A549 (cell line): ENCODE results near the gene MRPL34. TPM values are rescaled to one million over a fixed set of nuclear protein-coding genes. Genes with fewer than 3 reads are reported as not detected.

ENCODE experiments used
- ATAC-seq, 2 experiments: fragments of 200-7000 bp in 1 of 2; fragments of >200 bp in 1 of 2; cut with Nextera tagmentation in 1 of 2; cut with Tn5 transposase in 1 of 2; 3 replicates each; pipeline versions ENCODE4 v1.8.0 to v1.9.1; 2018 to 2020; ENCODE audit warnings: mild to moderate bottlenecking in 1 of 2, moderate library complexity in 1 of 2
- CTCF ChIA-PET: fragments of 300-600 bp; sonication (Branson Sonifier 250); formaldehyde crosslinking; extraction: SDS; loops from one replicate; lab custom pipeline; 2021; ENCODE audit warnings: antibody characterized with exemption, inconsistent platforms; lab: Yijun Ruan, JAX
- POLR2A ChIA-PET: fragments of 350-600 bp; formaldehyde crosslinking; extraction: SDS; loops from one replicate; lab custom pipeline; 2021; ENCODE audit warnings: antibody characterized with exemption, inconsistent platforms; lab: Yijun Ruan, JAX
- DNase-seq, 2 experiments: peaks; one replicate each; pipeline versions ENCODE4 v3.0.0 to v3.0.0-alpha.2; 2011 to 2016; ENCODE audit warnings: low read depth in 1 of 2, low spot score in 1 of 2
- FAIRE-seq: peaks from 2 replicates; lab custom pipeline; 2011; peaks lifted over from hg19 to GRCh38; lab: Jason Lieb, UNC
- H3K27ac ChIP-seq, 2 experiments: fragments of >200 bp; sonication (Bioruptor Twin); formaldehyde crosslinking; 3 replicates each; pipeline ENCODE4 v1.5.1; 2016 to 2017
- H3K4me1 ChIP-seq: fragments of >200 bp; sonication (Bioruptor Twin); formaldehyde crosslinking; 3 replicates; pipeline ENCODE4 v1.6.1; 2016
- H3K4me2 ChIP-seq: fragments of >200 bp; sonication (Bioruptor Twin); formaldehyde crosslinking; 3 replicates; pipeline ENCODE4 v1.6.1; 2016
- H3K4me3 ChIP-seq: fragments of >200 bp; sonication (Bioruptor Twin); formaldehyde crosslinking; 3 replicates; pipeline ENCODE4 v1.5.1; 2016
- H3K9me3 ChIP-seq: fragments of >200 bp; sonication (Bioruptor Twin); formaldehyde crosslinking; 3 replicates; pipeline ENCODE4 v1.6.1; 2016
- CBX2 ChIP-seq: fragments of 200-600 bp; sonication (generic); IDR thresholded peaks from 2 replicates; pipeline ENCODE4 v1.6.1; 2016; ENCODE audit warnings: low read depth, mild to moderate bottlenecking, borderline replicate concordance
- CEBPB ChIP-seq, 2 experiments: fragments of >200 bp in 1 of 2; sonication (Bioruptor Twin) in 1 of 2; formaldehyde crosslinking in 1 of 2; IDR thresholded peaks; 2 replicates each; pipeline ENCODE4 v1.6.1; 2012 to 2016
- CHD2 ChIP-seq: fragments of 150-350 bp; IDR thresholded peaks from 2 replicates; pipeline ENCODE4 v1.6.1; 2014; ENCODE audit warnings: low read length; ENCODE audit not compliant: partially characterized antibody
- EHF ChIP-seq: fragments of 250-450 bp; sonication (Bioruptor Pico); IDR thresholded peaks from 2 replicates; pipeline ENCODE4 v1.5.0; 2020; ENCODE audit warnings: mild to moderate bottlenecking
- EP300 ChIP-seq, 2 experiments: fragments of >200 bp; sonication (Bioruptor Twin); formaldehyde crosslinking; IDR thresholded peaks; 2 replicates in 1 of 2; 3 replicates in 1 of 2; pipeline ENCODE4 v1.6.1; 2016 to 2017
- FOSL2 ChIP-seq, 2 experiments: fragments of 450-650 bp in 1 of 2; fragments of >200 bp in 1 of 2; sonication (Bioruptor Twin) in 1 of 2; formaldehyde crosslinking; IDR thresholded peaks; 2 replicates each; pipeline versions ENCODE4 v1.5.0 to v1.6.1; 2016 to 2020; ENCODE audit warnings: mild to moderate bottlenecking in 1 of 2, moderate library complexity in 1 of 2
- HDAC2 ChIP-seq: fragments of 200-600 bp; sonication (generic); IDR thresholded peaks from 2 replicates; pipeline ENCODE4 v1.6.1; 2016
- HEYL ChIP-seq: fragments of 250-450 bp; sonication (Bioruptor Pico); IDR thresholded peaks from 2 replicates; pipeline ENCODE4 v1.8.0; 2021; ENCODE audit warnings: mild to moderate bottlenecking, moderate library complexity
- HOXA7 ChIP-seq: fragments of 250-450 bp; sonication (Bioruptor Pico); IDR thresholded peaks from 2 replicates; pipeline ENCODE4 v1.5.0; 2020; ENCODE audit warnings: mild to moderate bottlenecking, moderate library complexity
- HOXB13 ChIP-seq: fragments of 250-450 bp; sonication (Bioruptor Pico); IDR thresholded peaks from 2 replicates; pipeline ENCODE4 v1.5.0; 2020; ENCODE audit warnings: low read depth, mild to moderate bottlenecking, moderate library complexity
- HOXB5 ChIP-seq: fragments of 250-450 bp; sonication (Bioruptor Pico); IDR thresholded peaks from 2 replicates; pipeline ENCODE4 v1.5.0; 2020; ENCODE audit warnings: mild to moderate bottlenecking, moderate library complexity
- JUNB ChIP-seq: fragments of >200 bp; sonication (Bioruptor Twin); formaldehyde crosslinking; IDR thresholded peaks from 2 replicates; pipeline ENCODE4 v1.6.1; 2016
- MYC ChIP-seq: IDR thresholded peaks from 2 replicates; pipeline ENCODE4 v1.6.1; 2012; ENCODE audit warnings: mild to moderate bottlenecking, inconsistent platforms, low read length, improper control_type of control experiment, borderline replicate concordance
- NPAS2 ChIP-seq: fragments of 250-450 bp; sonication (Bioruptor Pico); IDR thresholded peaks from 2 replicates; pipeline ENCODE4 v1.8.0; 2022; ENCODE audit warnings: mild to moderate bottlenecking, moderate library complexity, borderline replicate concordance
- RAD21 ChIP-seq, 2 experiments: fragments of >200 bp in 1 of 2; sonication (Bioruptor Twin) in 1 of 2; formaldehyde crosslinking in 1 of 2; IDR thresholded peaks in 1 of 2; conservative IDR thresholded peaks in 1 of 2; 2 replicates in 1 of 2; 3 replicates in 1 of 2; pipeline ENCODE4 v1.6.1; 2012 to 2018; ENCODE audit warnings: inconsistent platforms in 1 of 2
- RARB ChIP-seq: fragments of 250-450 bp; sonication (Bioruptor Pico); IDR thresholded peaks from 2 replicates; pipeline ENCODE4 v1.8.0; 2021; ENCODE audit warnings: mild to moderate bottlenecking, moderate library complexity
- RCOR1 ChIP-seq: fragments of 150-350 bp; IDR thresholded peaks from 2 replicates; pipeline ENCODE4 v1.6.1; 2014; ENCODE audit warnings: antibody characterized with exemption, low read length, low read depth
- SREBF2 ChIP-seq: fragments of 450-650 bp; IDR thresholded peaks from 2 replicates; pipeline ENCODE4 v1.6.1; 2014; ENCODE audit warnings: mild to moderate bottlenecking, moderate library complexity
- TFCP2L1 ChIP-seq: fragments of 250-450 bp; sonication (Bioruptor Pico); IDR thresholded peaks from 2 replicates; pipeline ENCODE4 v1.5.0; 2021; ENCODE audit warnings: mild to moderate bottlenecking
- TP53 ChIP-seq: fragments of 250-450 bp; sonication (Bioruptor Pico); IDR thresholded peaks from 2 replicates; pipeline ENCODE4 v1.5.0; 2021; ENCODE audit warnings: mild to moderate bottlenecking, moderate library complexity
- ZC3H11A ChIP-seq: fragments of 450-650 bp; IDR thresholded peaks from 2 replicates; pipeline ENCODE4 v1.6.1; 2014; ENCODE audit warnings: antibody characterized with exemption, mild to moderate bottlenecking
- ZFP36 ChIP-seq: fragments of 450-650 bp; IDR thresholded peaks from 2 replicates; pipeline ENCODE4 v1.6.1; 2014; ENCODE audit warnings: borderline replicate concordance; ENCODE audit not compliant: partially characterized antibody
- ZSCAN20 ChIP-seq: fragments of 250-450 bp; sonication (Bioruptor Pico); IDR thresholded peaks from 2 replicates; pipeline ENCODE4 v1.8.0; 2022; ENCODE audit warnings: mild to moderate bottlenecking, moderate library complexity
- WGBS: methylation state at CpG from one replicate; pipeline ENCODE4 v1.1.6; 2017; ENCODE audit errors: missing lambda C conversion rate; 5-methylcytosine and 5-hydroxymethylcytosine counted together
- polyA plus RNA-seq, 4 experiments: library from polyadenylated mRNA; depleted of rRNA in 3 of 4; stranded (reverse); fragments of >200 nt; fragmentation: RNase III in 1 of 4; extraction: RNeasy Plus Mini Kit Qiagen cat#74134 plus additional on column Dnase treatment in 1 of 4; gene quantifications; 2 replicates in 3 of 4; 3 replicates in 1 of 4; pipeline ENCODE4 v1.2.3, GENCODE V29; 2011 to 2017
- TF ChIP-seq, protein P1 (sequence below): IDR thresholded peaks from 2 replicates; pipeline ENCODE4 v1.6.1; 2012
- TF ChIP-seq, protein P2 (sequence below): IDR thresholded peaks from 2 replicates; pipeline ENCODE4 v1.6.1; 2012
- TF ChIP-seq, protein P3 (sequence below): fragments of 250-450 bp; sonication (Bioruptor Pico); IDR thresholded peaks from 2 replicates; pipeline ENCODE4 v1.5.0; 2021; ENCODE audit warnings: mild to moderate bottlenecking, moderate library complexity, borderline replicate concordance
- TF ChIP-seq, protein P4 (sequence below): fragments of >200 bp; sonication (Bioruptor Twin); formaldehyde crosslinking; IDR thresholded peaks from 2 replicates; pipeline ENCODE4 v1.6.1; 2016
- TF ChIP-seq, protein P5 (sequence below): IDR thresholded peaks from 2 replicates; pipeline ENCODE4 v1.6.1; 2012; ENCODE audit warnings: low read depth, borderline replicate concordance

Gene MRPL34
- polyA plus RNA-seq, 2 of the 4 experiments (the other 2 are of a cell fraction), result 28.1 to 56.1 TPM

DNA sequence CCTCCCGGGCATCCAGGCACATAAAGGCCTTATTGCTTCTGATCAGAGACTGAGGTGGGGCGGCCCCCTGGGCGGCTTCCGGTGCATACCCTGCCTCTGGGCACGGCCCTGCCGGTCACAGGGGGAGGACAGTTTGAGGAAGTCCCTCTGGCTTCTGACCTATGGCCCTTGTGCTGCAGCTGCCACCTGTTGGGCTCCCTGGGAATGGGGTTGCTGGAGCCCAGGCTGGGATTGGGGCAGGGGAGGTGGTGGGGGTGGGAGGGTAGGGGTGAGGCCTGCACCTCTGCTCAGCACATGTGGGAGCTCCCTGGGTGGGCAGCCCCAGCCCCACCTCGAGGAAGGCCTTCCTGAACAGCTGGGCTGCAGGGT, 18.3 kb downstream of the MRPL34 start:
- Histone ChIP-seq H3K4me2 (no peak overlapping the region), H3K4me1 (no peaks in the 10 kb centered on the region), H3K27ac (no peak overlapping the region), H3K9me3 (no peaks in the 10 kb centered on the region), H3K4me3 (no peak overlapping the region)
- no peak for ATAC-seq
- no peak for TF ChIP-seq EP300 (IDR thresholded peaks at IDR 0.05)
- TF ChIP-seq, protein P1, sequence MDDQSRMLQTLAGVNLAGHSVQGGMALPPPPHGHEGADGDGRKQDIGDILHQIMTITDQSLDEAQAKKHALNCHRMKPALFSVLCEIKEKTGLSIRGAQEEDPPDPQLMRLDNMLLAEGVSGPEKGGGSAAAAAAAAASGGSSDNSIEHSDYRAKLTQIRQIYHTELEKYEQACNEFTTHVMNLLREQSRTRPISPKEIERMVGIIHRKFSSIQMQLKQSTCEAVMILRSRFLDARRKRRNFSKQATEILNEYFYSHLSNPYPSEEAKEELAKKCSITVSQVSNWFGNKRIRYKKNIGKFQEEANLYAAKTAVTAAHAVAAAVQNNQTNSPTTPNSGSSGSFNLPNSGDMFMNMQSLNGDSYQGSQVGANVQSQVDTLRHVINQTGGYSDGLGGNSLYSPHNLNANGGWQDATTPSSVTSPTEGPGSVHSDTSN, result no peak
- TF ChIP-seq, protein P2, sequence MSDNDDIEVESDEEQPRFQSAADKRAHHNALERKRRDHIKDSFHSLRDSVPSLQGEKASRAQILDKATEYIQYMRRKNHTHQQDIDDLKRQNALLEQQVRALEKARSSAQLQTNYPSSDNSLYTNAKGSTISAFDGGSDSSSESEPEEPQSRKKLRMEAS, result no peak
- TF ChIP-seq, protein P3, sequence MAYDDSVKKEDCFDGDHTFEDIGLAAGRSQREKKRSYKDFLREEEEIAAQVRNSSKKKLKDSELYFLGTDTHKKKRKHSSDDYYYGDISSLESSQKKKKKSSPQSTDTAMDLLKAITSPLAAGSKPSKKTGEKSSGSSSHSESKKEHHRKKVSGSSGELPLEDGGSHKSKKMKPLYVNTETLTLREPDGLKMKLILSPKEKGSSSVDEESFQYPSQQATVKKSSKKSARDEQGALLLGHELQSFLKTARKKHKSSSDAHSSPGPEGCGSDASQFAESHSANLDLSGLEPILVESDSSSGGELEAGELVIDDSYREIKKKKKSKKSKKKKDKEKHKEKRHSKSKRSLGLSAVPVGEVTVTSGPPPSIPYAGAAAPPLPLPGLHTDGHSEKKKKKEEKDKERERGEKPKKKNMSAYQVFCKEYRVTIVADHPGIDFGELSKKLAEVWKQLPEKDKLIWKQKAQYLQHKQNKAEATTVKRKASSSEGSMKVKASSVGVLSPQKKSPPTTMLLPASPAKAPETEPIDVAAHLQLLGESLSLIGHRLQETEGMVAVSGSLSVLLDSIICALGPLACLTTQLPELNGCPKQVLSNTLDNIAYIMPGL (CRISPR knock-in tag), result no peak
- TF ChIP-seq RARB (CRISPR knock-in tag), result no peak
- no peak for TF ChIP-seq EHF (CRISPR knock-in tag)
- TF ChIP-seq HOXA7, result no peak
- TF ChIP-seq MYC, result no peak
- TF ChIP-seq CHD2, result no peak
- no peak for TF ChIP-seq JUNB
- TF ChIP-seq, protein P4, sequence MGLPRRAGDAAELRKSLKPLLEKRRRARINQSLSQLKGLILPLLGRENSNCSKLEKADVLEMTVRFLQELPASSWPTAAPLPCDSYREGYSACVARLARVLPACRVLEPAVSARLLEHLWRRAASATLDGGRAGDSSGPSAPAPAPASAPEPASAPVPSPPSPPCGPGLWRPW, result no peak
- no peak for TF ChIP-seq CEBPB (IDR thresholded peaks at IDR 0.05)
- no peak for TF ChIP-seq ZFP36
- no peak for TF ChIP-seq ZC3H11A
- no peak for TF ChIP-seq ZSCAN20 (CRISPR knock-in tag)
- TF ChIP-seq HDAC2, result no peak
- no peak for TF ChIP-seq HOXB13 (CRISPR knock-in tag)
- no peak for TF ChIP-seq HEYL
- POLR2A ChIA-PET, result no interaction called here
- DNase-seq, result no peak
- 80% methylated on average over 6 of the region's 7 CpGs for WGBS
- CTCF ChIA-PET, result no interaction called here
- no peak for FAIRE-seq

DNA sequence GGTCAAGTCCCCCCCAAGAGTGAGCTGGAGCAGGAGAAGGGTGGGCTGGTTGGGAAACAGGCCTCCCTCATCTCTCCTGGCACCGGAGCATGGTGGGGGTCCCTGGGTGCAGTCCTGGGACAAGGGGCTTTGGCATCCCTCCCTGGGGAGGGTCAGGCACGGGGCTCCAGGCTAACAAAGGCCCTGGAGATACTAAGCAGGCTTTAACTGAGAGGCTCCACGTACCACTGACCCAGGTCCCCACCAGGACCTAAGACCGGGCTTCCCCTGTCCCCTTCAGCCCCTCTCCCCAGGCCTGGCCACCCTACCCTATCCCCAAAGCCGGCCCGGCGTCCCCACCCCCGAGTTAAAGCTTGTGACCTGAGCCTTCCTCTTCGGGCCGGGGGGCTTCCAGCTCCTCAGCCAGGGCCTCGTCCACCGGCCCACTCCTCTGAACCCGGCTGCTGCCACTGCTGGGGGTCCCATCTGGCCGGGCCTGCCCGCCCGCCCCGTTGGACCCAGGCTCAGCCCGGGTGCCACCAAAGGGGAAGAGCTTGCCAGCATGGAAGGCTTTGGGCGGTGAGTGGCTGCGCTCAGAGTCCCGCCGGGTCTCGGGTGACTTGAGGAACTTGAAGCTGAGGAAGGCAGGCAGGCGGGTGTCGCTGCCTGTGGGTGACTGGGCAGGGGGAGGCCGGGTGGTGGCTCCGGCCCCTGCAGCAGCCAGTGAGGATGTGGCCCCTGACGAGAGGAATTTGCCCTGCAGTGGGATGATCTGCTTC, 18.9 kb downstream of the MRPL34 start:
- ATAC-seq (no peak), DNase-seq (no peak), FAIRE-seq (no peak)
- H3K27ac ChIP-seq, result no peak overlapping the region
- H3K4me3 ChIP-seq, result no peak overlapping the region
- H3K4me2 ChIP-seq, result no peak overlapping the region
- POLR2A ChIA-PET, result no interaction called here
- 93% methylated on average over 7 of the region's 28 CpGs for WGBS
- TF ChIP-seq, protein P4, result no peak
- no peak for TF ChIP-seq TP53
- TF ChIP-seq SREBF2, result no peak
- TF ChIP-seq HDAC2, result no peak
- TF ChIP-seq, protein P2, result no peak
- no peak for TF ChIP-seq FOSL2 (IDR thresholded peaks at IDR 0.05)
- no peak for TF ChIP-seq FOSL2 (CRISPR knock-in tag; IDR thresholded peaks at IDR 0.05)
- no peak for TF ChIP-seq RARB (CRISPR knock-in tag)
- no peak for TF ChIP-seq RCOR1
- no peak for TF ChIP-seq TFCP2L1 (CRISPR knock-in tag)
- TF ChIP-seq, protein P1, result no peak
- TF ChIP-seq CHD2, result no peak
- no peak for TF ChIP-seq HOXB5
- TF ChIP-seq, protein P5, sequence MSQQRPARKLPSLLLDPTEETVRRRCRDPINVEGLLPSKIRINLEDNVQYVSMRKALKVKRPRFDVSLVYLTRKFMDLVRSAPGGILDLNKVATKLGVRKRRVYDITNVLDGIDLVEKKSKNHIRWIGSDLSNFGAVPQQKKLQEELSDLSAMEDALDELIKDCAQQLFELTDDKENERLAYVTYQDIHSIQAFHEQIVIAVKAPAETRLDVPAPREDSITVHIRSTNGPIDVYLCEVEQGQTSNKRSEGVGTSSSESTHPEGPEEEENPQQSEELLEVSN, result no peak
- TF ChIP-seq ZFP36, result no peak
- TF ChIP-seq RAD21 (conservative IDR thresholded peaks at IDR 0.05 in 1 of 2, IDR thresholded peaks at IDR 0.05 in 1 of 2), result no peak
- TF ChIP-seq EHF (CRISPR knock-in tag), result no peak
- TF ChIP-seq CBX2, result no peak
- TF ChIP-seq NPAS2 (CRISPR knock-in tag), result no peak
- TF ChIP-seq, all 56 proteins: peak for 0
- CTCF ChIA-PET, result no interaction called here
- no peaks in the 10 kb centered on the region for H3K9me3 ChIP-seq
- H3K4me1 ChIP-seq, result no peaks in the 10 kb centered on the region
